Calu3 (cell line): ENCODE data around the gene GJC1. TPM values are rescaled to one million over a fixed set of nuclear protein-coding genes. Genes with fewer than 3 reads are reported as not detected.
A peak's percentile ranks its signal among the peaks of the same experiment; 100 is the strongest.

Experiments
- BruUV-seq: library from RNA; stranded (reverse); fragments of 400-500 nt; replicated peaks from 2 replicates; lab custom pipeline; 2021; lab: Mats Ljungman, UMichigan
- CTCF ChIA-PET: fragments of 300-600 bp; sonication (Branson Sonifier 250); formaldehyde crosslinking; loops from one replicate; lab custom pipeline; 2022; ENCODE audit warnings: antibody characterized with exemption; lab: Charles Lee
- DNase-seq: peaks from one replicate; pipeline ENCODE4 v3.0.0; 2022
- H3K27ac Mint-ChIP-seq: one replicate; pipeline ENCODE4 v1.8.0; 2022; ENCODE audit warnings: mixed read lengths; ENCODE audit not compliant: unreplicated experiment
- H3K27me3 Mint-ChIP-seq: one replicate; pipeline ENCODE4 v1.8.0; 2022; ENCODE audit warnings: mixed read lengths; ENCODE audit not compliant: unreplicated experiment
- H3K36me3 Mint-ChIP-seq: one replicate; pipeline ENCODE4 v1.8.0; 2022; ENCODE audit warnings: mild to moderate bottlenecking, moderate library complexity, mixed read lengths; ENCODE audit not compliant: insufficient read depth, unreplicated experiment
- H3K4me1 Mint-ChIP-seq: one replicate; pipeline ENCODE4 v1.8.0; 2022; ENCODE audit warnings: mild to moderate bottlenecking, low read depth, mixed read lengths; ENCODE audit not compliant: unreplicated experiment
- H3K4me3 Mint-ChIP-seq: one replicate; pipeline ENCODE4 v1.8.0; 2022; ENCODE audit warnings: mild to moderate bottlenecking, low read depth, moderate library complexity, mixed read lengths; ENCODE audit not compliant: unreplicated experiment
- H3K9me3 Mint-ChIP-seq: one replicate; pipeline ENCODE4 v1.8.0; 2022; ENCODE audit warnings: low read depth, mixed read lengths; ENCODE audit not compliant: unreplicated experiment
- CTCF ChIP-seq: fragments of 200-600 bp; IDR thresholded peaks from one replicate; pipeline ENCODE4 v1.8.0; 2022; ENCODE audit warnings: antibody characterized with exemption; ENCODE audit not compliant: unreplicated experiment
- intact Hi-C: fragments of 100-400 bp; cut with micrococcal nuclease; formaldehyde crosslinking; loops from one replicate; pipeline ENCODE4 v1.10.0; 2022; ENCODE audit not compliant: unreplicated experiment
- total RNA-seq: library from RNA; stranded (reverse); gene quantifications from 2 replicates; pipeline ENCODE4 v1.2.3, GENCODE V29; 2022

GJC1 gene
- total RNA-seq, 1 experiment from 2014 or later = 114 TPM

- intact Hi-C loops = no loop called here
- H3K4me1 Mint-ChIP-seq = peaks cover 46% of the 10 kb centered on the region
- DNase-seq = no peak
- no peak overlapping the region for H3K4me3 Mint-ChIP-seq
- H3K9me3 Mint-ChIP-seq = no peaks in the 10 kb centered on the region
- CTCF ChIA-PET = interaction anchor here (0.6 to 1.4 kb wide), 6 partner anchors 13 to 406 kb away, joined by 3 to 5 read pairs (median 4); no protein-coding TSS in a partner anchor
- peak overlapping the region; percentile 12 for H3K27ac Mint-ChIP-seq
- no peak for TF ChIP-seq CTCF
- BruUV-seq = no TSS peak
- H3K27me3 Mint-ChIP-seq = no peaks in the 10 kb centered on the region
- peaks cover 21% of the 10 kb centered on the region for H3K36me3 Mint-ChIP-seq
These were observed 21.9 kb downstream of the GJC1 start for GRCh38 chr17:44808156-44808555.

- intact Hi-C loops = no loop called here
- Mint-ChIP-seq H3K36me3 (peaks cover 22% of the 10 kb centered on the region), H3K27me3 (no peaks in the 10 kb centered on the region), H3K27ac (peak overlapping the region; percentile 12), H3K4me1 (peaks cover 42% of the 10 kb centered on the region), H3K4me3 (peak overlapping the region; percentile 24), H3K9me3 (no peaks in the 10 kb centered on the region)
- BruUV-seq = no TSS peak
- CTCF ChIA-PET = interaction anchor here (0.6 to 1.4 kb wide), 6 partner anchors 12 to 406 kb away, joined by 3 to 5 read pairs (median 4); no protein-coding TSS in a partner anchor
- DNase-seq = no peak
- TF ChIP-seq CTCF = no peak
These were observed 22.3 kb downstream of the GJC1 start for GRCh38 chr17:44807817-44808155.

GRCh38 chr17:44807093-44807816 is 22.8 kb downstream of the GJC1 start:
- no peak for TF ChIP-seq CTCF
- peak overlapping the region; percentile 24 for H3K4me3 Mint-ChIP-seq
- no peaks in the 10 kb centered on the region for H3K27me3 Mint-ChIP-seq
- peaks cover 27% of the 10 kb centered on the region for H3K36me3 Mint-ChIP-seq
- H3K4me1 Mint-ChIP-seq = peaks cover 39% of the 10 kb centered on the region
- CTCF ChIA-PET = interaction anchor here (0.6 to 1.4 kb wide), 3 partner anchors 21 to 405 kb away, joined by 3 to 4 read pairs (median 3); no protein-coding TSS in a partner anchor
- DNase-seq = no peak
- no TSS peak for BruUV-seq
- H3K9me3 Mint-ChIP-seq = no peaks in the 10 kb centered on the region
- peak overlapping the region; percentile 12 for H3K27ac Mint-ChIP-seq
- intact Hi-C loops = no loop called here

GRCh38 chr17:44804302-44805089 is 25.6 kb downstream of the GJC1 start:
- peaks cover 39% of the 10 kb centered on the region for H3K4me1 Mint-ChIP-seq
- intact Hi-C loops = no loop called here
- CTCF ChIA-PET = no interaction called here
- no peak overlapping the region for H3K4me3 Mint-ChIP-seq
- no peaks in the 10 kb centered on the region for H3K9me3 Mint-ChIP-seq
- H3K27me3 Mint-ChIP-seq = no peaks in the 10 kb centered on the region
- DNase-seq = no peak
- TSS peak; percentile 9 for BruUV-seq
- no peak overlapping the region for H3K27ac Mint-ChIP-seq
- peaks cover 42% of the 10 kb centered on the region for H3K36me3 Mint-ChIP-seq
- no peak for TF ChIP-seq CTCF
